ENCODE results near the gene SRGAP2C. TPM values are rescaled to one million over a fixed set of nuclear protein-coding genes. Genes with fewer than 3 reads are reported as not detected.
"Not testable (repeated sequence)": the region's sequence is repeated elsewhere in the genome, so short reads cannot be mapped to it uniquely, and the experiment has no call there.

The SRGAP2C gene
- total RNA-seq, 2 experiments from 2014 or later = 16.4 to 18.5 TPM

- H3K27ac Mint-ChIP-seq; H3K27me3 Mint-ChIP-seq (ENCODE audit: low read depth); CTCF ChIA-PET; H3K4me3 Mint-ChIP-seq; H3K4me1 Mint-ChIP-seq (ENCODE audit: low read depth); intact Hi-C loops (cut with micrococcal nuclease); H3K36me3 Mint-ChIP-seq (ENCODE audit: low read depth); H3K9me3 Mint-ChIP-seq; DNase-seq: not testable (repeated sequence)
These were observed 15.0 kb downstream of the SRGAP2C start for GRCh38 chr1:121199763-121200162.

GRCh38 chr1:121200232-121200631 lies 15.5 kb downstream of the SRGAP2C start:
- intact Hi-C loops (cut with micrococcal nuclease); DNase-seq; CTCF ChIA-PET; H3K27me3 Mint-ChIP-seq (ENCODE audit: low read depth); H3K36me3 Mint-ChIP-seq (ENCODE audit: low read depth); H3K27ac Mint-ChIP-seq; H3K4me3 Mint-ChIP-seq; H3K4me1 Mint-ChIP-seq (ENCODE audit: low read depth); H3K9me3 Mint-ChIP-seq: not testable (repeated sequence)

GRCh38 chr1:121200985-121201981 lies 16.5 kb downstream of the SRGAP2C start:
- H3K4me1 Mint-ChIP-seq (ENCODE audit: low read depth); intact Hi-C loops (cut with micrococcal nuclease); H3K36me3 Mint-ChIP-seq (ENCODE audit: low read depth); H3K9me3 Mint-ChIP-seq; CTCF ChIA-PET; H3K4me3 Mint-ChIP-seq; DNase-seq; H3K27me3 Mint-ChIP-seq (ENCODE audit: low read depth); H3K27ac Mint-ChIP-seq: not testable (repeated sequence)

- H3K36me3 Mint-ChIP-seq (ENCODE audit: low read depth); H3K4me1 Mint-ChIP-seq (ENCODE audit: low read depth); H3K4me3 Mint-ChIP-seq; CTCF ChIA-PET; H3K27me3 Mint-ChIP-seq (ENCODE audit: low read depth); H3K9me3 Mint-ChIP-seq; DNase-seq; H3K27ac Mint-ChIP-seq; intact Hi-C loops (cut with micrococcal nuclease): not testable (repeated sequence)
These were observed 18.2 kb downstream of the SRGAP2C start for GRCh38 chr1:121202986-121203385.

- H3K27ac Mint-ChIP-seq; H3K4me1 Mint-ChIP-seq (ENCODE audit: low read depth); H3K36me3 Mint-ChIP-seq (ENCODE audit: low read depth); H3K27me3 Mint-ChIP-seq (ENCODE audit: low read depth); DNase-seq; intact Hi-C loops (cut with micrococcal nuclease); H3K4me3 Mint-ChIP-seq; H3K9me3 Mint-ChIP-seq; CTCF ChIA-PET: not testable (repeated sequence)
These were observed 21.3 kb downstream of the SRGAP2C start for GRCh38 chr1:121205786-121206711.

GRCh38 chr1:121207328-121207727 lies 22.6 kb downstream of the SRGAP2C start:
- H3K36me3 Mint-ChIP-seq (ENCODE audit: low read depth); intact Hi-C loops (cut with micrococcal nuclease); H3K4me1 Mint-ChIP-seq (ENCODE audit: low read depth); H3K27me3 Mint-ChIP-seq (ENCODE audit: low read depth); CTCF ChIA-PET; H3K27ac Mint-ChIP-seq; DNase-seq; H3K9me3 Mint-ChIP-seq; H3K4me3 Mint-ChIP-seq: not testable (repeated sequence)

GRCh38 chr1:121208375-121208774 lies 23.6 kb downstream of the SRGAP2C start:
- H3K27me3 Mint-ChIP-seq (ENCODE audit: low read depth); CTCF ChIA-PET; DNase-seq: not testable (repeated sequence)

GRCh38 chr1:121210778-121211177 lies 26.0 kb downstream of the SRGAP2C start:
- H3K4me3 Mint-ChIP-seq; intact Hi-C loops (cut with micrococcal nuclease); H3K27me3 Mint-ChIP-seq (ENCODE audit: low read depth); H3K4me1 Mint-ChIP-seq (ENCODE audit: low read depth); DNase-seq; CTCF ChIA-PET; H3K36me3 Mint-ChIP-seq (ENCODE audit: low read depth); H3K27ac Mint-ChIP-seq; H3K9me3 Mint-ChIP-seq: not testable (repeated sequence)

More at GRCh38 chr1:121208375-121208774, 23.6 kb downstream of the SRGAP2C start:
- intact Hi-C loops (cut with micrococcal nuclease); H3K4me3 Mint-ChIP-seq; H3K9me3 Mint-ChIP-seq; H3K36me3 Mint-ChIP-seq (ENCODE audit: low read depth); H3K27ac Mint-ChIP-seq; H3K4me1 Mint-ChIP-seq (ENCODE audit: low read depth): not testable (repeated sequence)

- H3K27ac Mint-ChIP-seq; H3K36me3 Mint-ChIP-seq (ENCODE audit: low read depth); intact Hi-C loops (cut with micrococcal nuclease); DNase-seq; H3K4me1 Mint-ChIP-seq (ENCODE audit: low read depth); H3K27me3 Mint-ChIP-seq (ENCODE audit: low read depth); H3K4me3 Mint-ChIP-seq; H3K9me3 Mint-ChIP-seq; CTCF ChIA-PET: not testable (repeated sequence)
These were observed 28.7 kb downstream of the SRGAP2C start for GRCh38 chr1:121213491-121213890.

GRCh38 chr1:121214544-121215156 lies 29.9 kb downstream of the SRGAP2C start:
- H3K27me3 Mint-ChIP-seq (ENCODE audit: low read depth); H3K36me3 Mint-ChIP-seq (ENCODE audit: low read depth); H3K9me3 Mint-ChIP-seq; CTCF ChIA-PET; H3K4me1 Mint-ChIP-seq (ENCODE audit: low read depth); intact Hi-C loops (cut with micrococcal nuclease); H3K27ac Mint-ChIP-seq; DNase-seq; H3K4me3 Mint-ChIP-seq: not testable (repeated sequence)

GRCh38 chr1:121215699-121216417 lies 31.1 kb downstream of the SRGAP2C start:
- H3K4me1 Mint-ChIP-seq (ENCODE audit: low read depth); H3K9me3 Mint-ChIP-seq; CTCF ChIA-PET; intact Hi-C loops (cut with micrococcal nuclease); H3K27ac Mint-ChIP-seq; H3K27me3 Mint-ChIP-seq (ENCODE audit: low read depth); H3K36me3 Mint-ChIP-seq (ENCODE audit: low read depth); DNase-seq; H3K4me3 Mint-ChIP-seq: not testable (repeated sequence)

- H3K36me3 Mint-ChIP-seq (ENCODE audit: low read depth); H3K4me1 Mint-ChIP-seq (ENCODE audit: low read depth); CTCF ChIA-PET; H3K9me3 Mint-ChIP-seq; H3K27ac Mint-ChIP-seq; H3K4me3 Mint-ChIP-seq; intact Hi-C loops (cut with micrococcal nuclease); H3K27me3 Mint-ChIP-seq (ENCODE audit: low read depth); DNase-seq: not testable (repeated sequence)
These were observed 31.9 kb downstream of the SRGAP2C start for GRCh38 chr1:121216676-121217075.
